LNCaP clone FGC (cell line): Measurements from ENCODE around the gene TOP2A.

ENCODE experiments used
- DNase-seq: peaks from one replicate; pipeline ENCODE4 v3.0.0-alpha.2; 2011; ENCODE audit warnings: low read depth
- H3K4me3 ChIP-seq: 2 replicates; pipeline ENCODE4 v1.5.1; 2011; ENCODE audit warnings: mild to moderate bottlenecking, low read depth, low read length, control low read depth
- CTCF ChIP-seq: IDR thresholded peaks from 2 replicates; pipeline ENCODE4 v1.5.1; 2012; ENCODE audit warnings: mild to moderate bottlenecking; ENCODE audit not compliant: control insufficient read depth, insufficient read depth; ENCODE audit errors: extremely low read depth

Gene TOP2A

GRCh38 chr17:40457369-40457768 is 39.7 kb upstream of the TOP2A start:
- H3K4me3 ChIP-seq: no peak overlapping the region
- no peak for TF ChIP-seq CTCF
- no peak for DNase-seq

- no peak overlapping the region for H3K4me3 ChIP-seq
- TF ChIP-seq CTCF: no peak
- no peak for DNase-seq
Observed at GRCh38 chr17:40456396-40456951, 38.8 kb upstream of the TOP2A start.

GRCh38 chr17:40454613-40454995 is 36.9 kb upstream of the TOP2A start:
- H3K4me3 ChIP-seq: no peak overlapping the region
- DNase-seq: no peak
- TF ChIP-seq CTCF: no peak

DNA sequence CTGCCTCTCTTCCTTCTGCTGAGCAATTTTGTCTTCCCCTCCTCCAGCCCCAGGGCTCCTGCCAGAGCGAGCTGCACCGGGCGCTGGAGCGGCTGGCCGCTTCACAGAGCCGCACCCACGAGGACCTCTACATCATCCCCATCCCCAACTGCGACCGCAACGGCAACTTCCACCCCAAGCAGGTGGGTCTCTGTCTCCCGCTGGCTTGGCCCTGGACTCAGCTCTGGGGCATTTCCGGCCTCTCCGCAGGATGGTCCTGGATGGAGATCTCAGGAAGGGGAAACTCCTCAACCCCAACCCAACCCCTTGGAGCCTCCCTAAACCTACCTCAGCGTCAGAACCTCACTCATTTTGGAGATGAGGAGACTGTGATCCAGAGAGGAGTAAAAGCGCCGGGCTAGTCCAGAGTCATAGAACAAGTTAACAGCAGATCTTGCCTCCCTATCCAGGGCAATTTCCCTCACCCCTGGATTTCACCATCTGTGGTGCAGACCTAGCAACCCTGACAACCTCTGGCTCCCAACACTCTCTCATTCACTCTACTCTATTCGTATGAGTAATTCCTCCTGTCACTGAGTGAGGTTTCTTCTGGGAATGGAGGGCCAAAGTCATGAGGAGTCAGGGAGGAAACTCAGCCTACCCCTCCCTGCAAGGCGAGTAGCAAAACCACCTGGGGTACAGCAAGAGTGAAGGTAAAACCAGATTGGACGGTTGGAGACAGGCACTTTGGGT is 36.4 kb upstream of the TOP2A start:
- H3K4me3 ChIP-seq: no peak overlapping the region
- no peak for DNase-seq
- TF ChIP-seq CTCF: no peak

DNA sequence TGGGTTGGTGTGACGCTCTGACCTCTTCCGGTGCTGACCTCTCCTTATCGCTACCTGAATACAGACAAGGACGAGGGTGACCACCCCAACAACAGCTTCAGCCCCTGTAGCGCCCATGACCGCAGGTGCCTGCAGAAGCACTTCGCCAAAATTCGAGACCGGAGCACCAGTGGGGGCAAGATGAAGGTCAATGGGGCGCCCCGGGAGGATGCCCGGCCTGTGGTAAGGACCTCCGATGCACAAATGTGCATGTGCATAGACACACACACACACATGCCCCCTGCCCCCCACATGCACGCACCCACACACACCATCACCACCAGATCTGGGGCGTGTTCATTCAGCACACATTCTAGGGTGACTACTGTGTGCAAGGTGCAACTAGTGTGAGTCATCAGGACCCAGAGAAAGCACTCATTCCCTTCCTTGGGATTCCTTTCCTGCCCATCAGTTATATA is 35.3 kb upstream of the TOP2A start:
- no peak for TF ChIP-seq CTCF
- no peak for DNase-seq
- no peak overlapping the region for H3K4me3 ChIP-seq

- DNase-seq: no peak
- no peak for TF ChIP-seq CTCF
- H3K4me3 ChIP-seq: no peak overlapping the region
Observed at GRCh38 chr17:40452216-40452787, 34.6 kb upstream of the TOP2A start.
